ENCODE results near the gene CFAP20DC.

The CFAP20DC gene

DNA sequence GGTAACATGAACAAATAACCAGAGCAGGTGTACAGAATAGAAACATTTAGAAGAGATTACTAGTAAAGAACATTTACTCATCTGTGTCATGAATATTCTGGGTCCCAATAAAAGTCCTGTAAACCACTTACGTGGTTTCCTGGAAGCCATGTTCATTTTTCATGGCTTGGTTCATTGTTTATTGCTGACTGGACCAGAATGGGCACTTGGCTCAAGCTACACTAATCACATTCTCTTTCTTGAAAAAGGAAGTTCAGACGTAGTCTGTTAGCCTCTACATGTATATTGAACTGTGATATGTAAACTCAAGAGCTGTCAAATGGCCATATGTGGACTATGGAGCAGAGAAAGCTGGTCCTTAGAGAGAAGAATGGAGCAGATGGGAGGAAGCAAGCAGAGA is 244.9 kb downstream of the CFAP20DC start:
- DNase-seq: no peak

- no peak for DNase-seq
Observed at GRCh38 chr3:58801541-58801940, 248.3 kb downstream of the CFAP20DC start.

DNA sequence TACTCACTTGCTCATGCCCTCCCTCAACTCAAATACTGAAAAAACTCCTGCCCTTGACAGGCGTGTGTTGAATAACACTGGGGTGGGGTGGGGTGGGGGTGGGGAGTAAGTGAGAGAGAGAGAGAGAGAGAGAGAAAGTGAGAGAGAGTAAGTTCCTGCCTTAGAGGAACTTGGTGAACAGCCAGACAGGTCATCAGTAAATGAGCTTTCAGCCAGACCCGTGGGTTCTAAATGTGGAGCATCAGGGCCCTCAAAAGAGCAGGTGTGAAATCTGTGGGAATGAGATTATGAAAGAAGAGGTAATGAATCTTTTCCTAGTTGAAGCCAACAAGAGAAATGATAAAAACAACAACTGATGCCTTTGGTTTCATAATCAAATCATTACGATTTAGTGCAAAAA is 248.9 kb downstream of the CFAP20DC start:
- DNase-seq: no peak

DNA sequence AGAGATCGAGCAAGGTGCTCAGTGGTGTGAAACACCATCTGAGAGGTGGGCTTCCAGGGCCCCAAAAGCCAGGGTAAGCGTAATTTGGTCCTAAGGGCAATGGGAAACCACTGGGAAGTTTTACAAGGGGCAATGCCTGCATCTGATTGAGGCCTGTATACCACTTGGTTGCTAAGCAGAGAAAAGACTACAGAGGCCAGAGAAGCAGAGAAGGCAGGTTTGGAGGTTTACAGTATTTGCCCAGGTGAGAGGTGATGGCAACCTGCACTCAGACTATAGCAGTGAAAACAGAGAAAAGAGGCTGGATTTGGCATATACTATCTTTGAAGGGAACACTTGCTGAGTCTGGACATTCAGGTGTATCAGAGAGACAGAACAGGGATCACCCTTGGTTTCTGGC is 249.8 kb downstream of the CFAP20DC start:
- no peak for DNase-seq

DNA sequence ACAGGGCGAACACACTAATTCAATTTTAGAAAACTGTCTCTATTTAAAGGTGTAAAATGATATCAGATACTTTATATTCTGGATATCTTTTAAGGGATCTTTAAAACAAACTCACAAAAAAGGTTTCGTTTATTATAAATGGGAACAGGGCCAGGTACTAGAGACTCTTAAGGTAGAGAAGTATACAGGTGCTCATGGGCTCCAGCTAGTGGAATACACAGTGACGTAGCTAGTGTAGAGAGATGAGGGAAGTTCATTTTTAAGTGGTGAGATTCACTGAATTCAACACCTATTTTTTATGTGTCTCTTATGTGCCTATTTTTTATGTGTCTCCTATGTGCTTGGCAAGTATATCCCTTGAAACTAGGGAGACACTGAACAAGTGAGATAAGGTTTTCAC is 250.6 kb downstream of the CFAP20DC start:
- DNase-seq: no peak

GRCh38 chr3:58798312-58798711 is 251.5 kb downstream of the CFAP20DC start:
- DNase-seq: no peak

- no peak for DNase-seq
Observed at GRCh38 chr3:58794750-58795149, 255.1 kb downstream of the CFAP20DC start.

GRCh38 chr3:58793938-58794337 is 255.9 kb downstream of the CFAP20DC start:
- DNase-seq: no peak

GRCh38 chr3:58792921-58793451 is 256.8 kb downstream of the CFAP20DC start:
- no peak for DNase-seq

GRCh38 chr3:58789385-58789784 is 260.4 kb downstream of the CFAP20DC start:
- no peak for DNase-seq

DNA sequence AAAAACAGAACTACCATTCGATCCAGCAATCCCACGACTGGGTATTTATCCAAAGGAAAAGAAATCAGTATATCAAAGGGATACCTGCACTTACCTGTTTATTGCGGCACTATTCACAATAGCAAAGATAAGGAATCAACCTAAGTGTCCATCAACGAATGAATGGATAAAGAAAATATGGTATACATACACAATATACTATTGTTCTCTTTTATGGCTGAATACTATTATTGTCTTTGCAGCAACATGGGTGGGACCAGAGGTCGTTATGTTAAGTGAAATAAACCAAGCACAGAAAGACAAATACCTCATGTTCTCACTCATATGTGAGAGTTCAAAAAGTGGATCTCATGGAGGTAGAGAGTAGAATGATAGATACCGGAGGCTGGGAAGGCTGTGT is 264.9 kb downstream of the CFAP20DC start:
- DNase-seq: no peak

GRCh38 chr3:58784425-58784824 is 265.4 kb downstream of the CFAP20DC start:
- no peak for DNase-seq

DNA sequence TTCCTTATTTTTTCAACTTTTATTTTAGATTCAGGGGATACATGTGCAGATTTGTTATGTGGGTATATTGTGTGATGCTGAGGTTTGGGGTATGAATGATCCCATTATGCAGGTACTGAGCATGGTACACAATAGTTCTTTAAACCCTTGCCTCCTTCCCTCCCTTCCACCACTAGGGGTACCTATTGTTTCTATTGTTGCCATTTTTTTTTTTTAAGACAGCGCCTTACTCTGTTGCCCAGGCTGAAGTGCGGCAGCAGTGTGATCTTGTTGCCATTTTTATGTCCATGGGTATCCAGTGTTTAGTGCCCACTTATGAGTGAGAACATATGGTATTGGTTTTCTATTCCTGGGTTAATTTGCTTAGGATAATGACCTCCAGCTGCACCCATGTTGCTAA is 266.0 kb downstream of the CFAP20DC start:
- no peak for DNase-seq

- DNase-seq: no peak
Observed at GRCh38 chr3:58779934-58780333, 269.9 kb downstream of the CFAP20DC start.

DNA sequence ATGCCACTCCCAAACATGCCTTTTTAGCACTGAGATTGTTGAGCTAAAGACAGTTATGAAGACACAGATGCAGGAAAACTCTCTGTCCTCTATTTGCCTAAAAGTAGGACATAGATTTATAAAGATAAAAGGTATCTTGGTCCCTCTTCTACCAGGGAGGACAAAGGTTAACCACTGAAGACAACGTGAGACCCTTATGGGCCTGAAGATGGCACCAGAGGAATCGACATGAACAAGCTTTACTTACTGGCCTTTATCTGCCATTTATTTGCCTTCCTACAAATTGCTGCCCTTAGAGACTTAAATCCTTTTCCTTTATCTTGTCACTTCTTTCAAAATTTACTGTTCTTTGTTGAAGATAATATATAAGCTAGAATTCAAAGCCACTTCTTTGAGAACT is 273.6 kb downstream of the CFAP20DC start:
- DNase-seq: no peak

GRCh38 chr3:58772462-58772861 is 277.4 kb downstream of the CFAP20DC start:
- DNase-seq: no peak

DNA sequence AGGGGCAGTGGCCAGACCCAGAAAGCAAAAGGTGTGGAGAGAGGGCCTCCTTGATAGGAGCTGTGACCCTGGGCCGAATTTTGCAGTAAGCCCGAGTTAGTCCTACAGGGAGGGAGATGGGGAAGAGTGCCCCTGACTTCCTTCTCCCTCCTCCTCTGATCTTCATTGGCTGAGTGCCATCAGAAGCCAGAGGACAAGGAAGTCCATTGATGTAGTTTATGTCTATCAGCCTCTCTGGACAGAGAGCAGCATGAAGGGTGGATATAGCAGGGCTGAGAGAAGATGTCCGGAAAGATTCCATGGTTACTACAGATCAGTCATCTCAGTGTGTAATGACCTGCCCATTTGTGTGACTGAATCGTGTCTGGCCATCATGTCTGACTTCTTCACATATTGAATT is 280.8 kb downstream of the CFAP20DC start:
- no peak for DNase-seq

GRCh38 chr3:58766587-58767282 is 283.1 kb downstream of the CFAP20DC start:
- DNase-seq: peak in 1 of 51 donors; percentile 0

DNA sequence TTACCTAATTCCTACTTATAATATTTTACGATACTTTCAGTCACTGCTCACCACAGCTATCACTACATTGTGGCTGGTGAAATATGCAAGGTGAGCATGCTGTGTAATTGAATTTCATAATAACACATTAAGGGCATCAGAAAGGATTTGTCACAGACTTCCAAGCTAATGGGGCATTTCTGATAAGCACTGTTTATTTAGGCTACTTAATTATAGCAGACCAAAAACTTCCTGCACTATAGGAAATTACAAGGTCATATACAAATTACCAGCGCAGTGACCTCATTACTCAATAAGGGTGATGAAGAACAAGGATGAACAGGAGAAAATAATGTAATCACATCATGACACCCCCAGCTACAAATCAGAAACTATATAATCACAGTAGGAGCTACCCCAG is 294.7 kb downstream of the CFAP20DC start:
- no peak for DNase-seq

DNA sequence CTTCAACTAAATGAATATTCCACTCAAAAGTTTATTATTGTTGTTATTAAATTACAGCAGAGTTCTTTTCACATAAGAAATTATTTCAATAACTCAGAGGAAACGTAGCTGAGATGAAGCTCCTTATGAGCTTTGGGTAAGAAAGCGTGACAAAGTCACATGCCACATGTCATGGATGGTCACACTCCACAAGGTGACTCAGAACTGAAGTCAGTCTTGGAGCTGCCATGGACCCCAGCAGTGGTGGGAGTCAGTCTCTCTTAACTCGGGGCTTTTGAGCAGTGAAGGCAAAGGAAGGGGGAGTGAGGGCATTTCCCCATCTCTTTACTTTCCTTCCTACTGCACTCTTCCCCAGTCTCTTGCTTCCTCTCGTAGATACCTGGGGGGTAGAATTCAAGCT is 295.8 kb downstream of the CFAP20DC start:
- DNase-seq: no peak

DNA sequence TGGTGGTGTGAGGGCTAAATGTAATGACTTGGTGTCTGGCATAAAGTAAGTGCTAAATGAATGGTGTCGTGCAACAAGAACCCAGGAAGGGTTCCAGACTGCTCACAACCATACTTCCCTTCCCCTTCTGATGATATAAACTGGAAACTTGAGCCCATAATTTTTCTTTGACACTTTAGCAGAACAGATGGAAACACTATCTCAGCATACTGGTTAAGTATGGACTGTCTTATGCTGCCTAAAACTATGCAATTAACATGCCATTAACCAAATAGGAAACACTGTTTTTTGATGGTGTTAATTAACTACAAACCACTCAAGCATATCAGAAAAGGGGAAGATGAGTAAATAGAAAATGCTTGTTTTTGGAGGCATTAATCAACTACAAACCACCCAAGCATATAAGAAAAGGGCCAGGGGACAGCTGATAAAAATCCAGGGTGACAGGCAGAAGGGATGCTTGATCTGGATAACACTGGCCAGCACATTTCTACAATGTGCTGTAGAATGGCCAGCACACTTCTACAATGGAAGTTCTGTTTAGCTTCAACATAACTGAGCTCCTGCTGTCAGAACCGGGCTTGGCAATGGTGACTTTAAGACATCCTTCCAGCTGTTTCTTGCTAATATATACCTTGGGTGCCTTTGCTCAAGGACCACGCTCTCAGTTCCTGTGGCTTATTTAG is 297.8 kb downstream of the CFAP20DC start:
- no peak for DNase-seq

GRCh38 chr3:58751235-58751634 is 298.6 kb downstream of the CFAP20DC start:
- DNase-seq: no peak

- no peak for DNase-seq
Observed at GRCh38 chr3:58749948-58750347, 299.9 kb downstream of the CFAP20DC start.
